HepG2 (cell line): ENCODE measurements around the gene C7orf57. TPM values are rescaled to one million over a fixed set of nuclear protein-coding genes. Genes with fewer than 3 reads are reported as not detected.
"Not testable (repeated sequence)": the region's sequence is repeated elsewhere in the genome, so short reads cannot be mapped to it uniquely, and the experiment has no call there.

Experiments
- ATF1 ChIP-seq: IDR thresholded peaks from 2 replicates; pipeline ENCODE4 v1.6.1; 2016; ENCODE audit warnings: mild to moderate bottlenecking, control low read depth
- BCL6 ChIP-seq: IDR thresholded peaks from 2 replicates; pipeline ENCODE4 v1.6.1; 2016; ENCODE audit warnings: missing genetic modification reagents, missing compliant biosample characterization
- ELF3 ChIP-seq: IDR thresholded peaks from 2 replicates; pipeline ENCODE4 v1.6.1; 2016; ENCODE audit warnings: missing genetic modification reagents, missing compliant biosample characterization
- FOXA1 ChIP-seq, 2 experiments: fragments of 450-650 bp in 1 of 2; sonication (generic) in 1 of 2; formaldehyde crosslinking in 1 of 2; IDR thresholded peaks; 2 replicates each; pipeline versions ENCODE4 v1.4.0 to v1.6.1; 2016 to 2020; ENCODE audit warnings: missing genetic modification reagents in 1 of 2
- FOXA3 ChIP-seq: IDR thresholded peaks from 2 replicates; pipeline ENCODE4 v1.6.1; 2016; ENCODE audit warnings: missing genetic modification reagents, missing compliant biosample characterization
- FOXJ3 ChIP-seq: sonication (generic); formaldehyde crosslinking; IDR thresholded peaks from 2 replicates; pipeline ENCODE4 v1.4.0; 2020; ENCODE audit warnings: missing genetic modification reagents, mild to moderate bottlenecking, borderline replicate concordance
- GABPA ChIP-seq, 2 experiments: IDR thresholded peaks; 2 replicates each; pipeline ENCODE4 v1.6.1; 2011 to 2016; ENCODE audit warnings: low read depth in 2 of 2, low read length in 1 of 2, missing biosample characterization in 1 of 2, missing genetic modification characterization in 1 of 2
- GATAD1 ChIP-seq: IDR thresholded peaks from 2 replicates; pipeline ENCODE4 v1.6.1; 2016; ENCODE audit warnings: missing genetic modification reagents, missing compliant biosample characterization
- MED1 ChIP-seq: sonication (generic); formaldehyde crosslinking; IDR thresholded peaks from 2 replicates; pipeline ENCODE4 v1.4.0; 2020; ENCODE audit warnings: missing genetic modification reagents
- MXI1 ChIP-seq: IDR thresholded peaks from 3 replicates; pipeline ENCODE4 v1.6.1; 2012; ENCODE audit warnings: low read depth, low read length, inconsistent platforms, borderline replicate concordance
- MYC ChIP-seq: sonication (generic); formaldehyde crosslinking; IDR thresholded peaks from 2 replicates; pipeline ENCODE4 v1.9.0; 2021; ENCODE audit warnings: missing genetic modification reagents, borderline replicate concordance
- RXRB ChIP-seq: IDR thresholded peaks from 2 replicates; pipeline ENCODE4 v1.6.1; 2016; ENCODE audit warnings: borderline replicate concordance, missing genetic modification reagents, missing compliant biosample characterization
- SIX4 ChIP-seq: sonication (generic); formaldehyde crosslinking; IDR thresholded peaks from 2 replicates; pipeline ENCODE4 v1.4.0; 2020; ENCODE audit warnings: missing genetic modification reagents
- YEATS4 ChIP-seq: sonication (generic); formaldehyde crosslinking; IDR thresholded peaks from 2 replicates; pipeline ENCODE4 v1.4.0; 2020; ENCODE audit warnings: missing genetic modification reagents, borderline replicate concordance
- ZSCAN21 ChIP-seq: sonication (generic); formaldehyde crosslinking; IDR thresholded peaks from 2 replicates; pipeline ENCODE4 v1.8.0; 2022; ENCODE audit warnings: mild to moderate bottlenecking, missing genetic modification reagents, moderate library complexity, borderline replicate concordance
- polyA plus RNA-seq, 8 experiments: library from polyadenylated mRNA; depleted of rRNA in 3 of 8; stranded (reverse) in 7 of 8; unstranded in 1 of 8; fragments of >200 nt; fragmentation: Illumina TruSeq in 4 of 8; extraction: Trizol in 4 of 8; gene quantifications; 2 replicates each; pipeline versions ENCODE4 v1.2.1 to v1.2.3, GENCODE V29; 2011 to 2016; ENCODE audit warnings: low read depth in 4 of 8, missing spikeins in 1 of 8, mixed read lengths in 1 of 8; ENCODE audit not compliant: insufficient read depth in 1 of 8
- total RNA-seq, 5 experiments: library from RNA; depleted of rRNA; stranded (reverse); fragments of >200 nt; fragmentation: Illumina TruSeq; extraction: Trizol; gene quantifications; 2 replicates each; pipeline ENCODE4 v1.2.3, GENCODE V29; 2016; ENCODE audit warnings: low read depth in 1 of 5
- TF ChIP-seq, protein P1 (sequence below): sonication (generic); formaldehyde crosslinking; IDR thresholded peaks from 2 replicates; pipeline ENCODE4 v1.4.0; 2020; ENCODE audit warnings: missing genetic modification reagents
- TF ChIP-seq, protein P2 (sequence below): sonication (generic); formaldehyde crosslinking; IDR thresholded peaks from 2 replicates; pipeline ENCODE4 v1.5.0; 2020; ENCODE audit warnings: mild to moderate bottlenecking, missing genetic modification reagents, borderline replicate concordance
- TF ChIP-seq, protein P3 (sequence below), 2 experiments: sonication (generic) in 1 of 2; formaldehyde crosslinking in 1 of 2; IDR thresholded peaks; 2 replicates each; pipeline versions ENCODE4 v1.4.0 to v1.6.1; 2016 to 2020; ENCODE audit warnings: borderline replicate concordance in 1 of 2, low read depth in 1 of 2, mild to moderate bottlenecking in 1 of 2, missing genetic modification reagents in 1 of 2
- TF ChIP-seq, protein P4 (sequence below): IDR thresholded peaks from 2 replicates; pipeline ENCODE4 v1.6.1; 2012; ENCODE audit warnings: inconsistent platforms

The C7orf57 gene
- total and polyA plus RNA-seq, 2 of the 13 experiments (the other 11 are each of a cell fraction or from before 2014, with no cell fraction given) = not detected

DNA sequence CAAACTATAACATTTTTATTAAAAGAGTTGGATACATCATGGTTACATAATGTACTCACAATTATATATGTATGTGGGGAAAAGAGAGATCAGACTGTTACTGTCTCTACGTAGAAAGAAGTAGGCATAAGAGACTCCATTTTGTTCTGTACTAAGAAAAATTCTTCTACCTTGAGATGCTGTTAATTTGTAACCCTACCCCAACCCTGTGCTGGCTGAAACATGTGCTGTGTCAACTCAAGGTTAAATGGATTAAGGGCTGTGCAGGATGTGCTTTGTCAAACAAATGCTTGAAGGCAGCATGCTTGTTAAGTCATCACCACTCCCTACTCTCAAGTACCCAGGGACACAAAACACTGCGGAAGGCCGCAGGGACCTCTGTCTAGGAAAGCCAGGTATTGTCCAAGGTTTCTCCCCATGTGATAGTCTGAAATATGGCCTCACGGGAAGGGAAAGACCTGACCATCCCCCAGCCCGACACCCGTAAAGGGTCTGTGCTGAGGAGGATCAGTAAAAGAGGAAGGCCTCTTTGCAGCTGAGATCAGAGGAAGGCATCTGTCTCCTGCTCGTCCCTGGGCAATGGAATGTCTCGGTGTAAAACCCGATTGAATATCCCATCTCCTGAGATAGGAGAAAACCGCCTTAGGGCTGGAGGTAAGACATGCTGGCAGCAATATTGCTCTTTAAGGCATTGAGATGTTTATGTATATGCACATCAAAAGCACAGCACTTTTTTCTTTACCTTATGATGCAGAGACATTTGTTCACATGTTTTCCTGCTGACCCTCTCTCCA is 45.5 kb upstream of the C7orf57 start (continued):
- TF ChIP-seq, protein P1, sequence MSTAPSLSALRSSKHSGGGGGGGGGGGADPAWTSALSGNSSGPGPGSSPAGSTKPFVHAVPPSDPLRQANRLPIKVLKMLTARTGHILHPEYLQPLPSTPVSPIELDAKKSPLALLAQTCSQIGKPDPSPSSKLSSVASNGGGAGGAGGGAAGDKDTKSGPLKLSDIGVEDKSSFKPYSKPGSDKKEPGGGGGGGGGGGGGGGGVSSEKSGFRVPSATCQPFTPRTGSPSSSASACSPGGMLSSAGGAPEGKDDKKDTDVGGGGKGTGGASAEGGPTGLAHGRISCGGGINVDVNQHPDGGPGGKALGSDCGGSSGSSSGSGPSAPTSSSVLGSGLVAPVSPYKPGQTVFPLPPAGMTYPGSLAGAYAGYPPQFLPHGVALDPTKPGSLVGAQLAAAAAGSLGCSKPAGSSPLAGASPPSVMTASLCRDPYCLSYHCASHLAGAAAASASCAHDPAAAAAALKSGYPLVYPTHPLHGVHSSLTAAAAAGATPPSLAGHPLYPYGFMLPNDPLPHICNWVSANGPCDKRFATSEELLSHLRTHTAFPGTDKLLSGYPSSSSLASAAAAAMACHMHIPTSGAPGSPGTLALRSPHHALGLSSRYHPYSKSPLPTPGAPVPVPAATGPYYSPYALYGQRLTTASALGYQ (CRISPR knock-in tag) = 0 out of 2 replicates have a peak, but pooled peaks have one; percentile 42
- TF ChIP-seq, protein P2, sequence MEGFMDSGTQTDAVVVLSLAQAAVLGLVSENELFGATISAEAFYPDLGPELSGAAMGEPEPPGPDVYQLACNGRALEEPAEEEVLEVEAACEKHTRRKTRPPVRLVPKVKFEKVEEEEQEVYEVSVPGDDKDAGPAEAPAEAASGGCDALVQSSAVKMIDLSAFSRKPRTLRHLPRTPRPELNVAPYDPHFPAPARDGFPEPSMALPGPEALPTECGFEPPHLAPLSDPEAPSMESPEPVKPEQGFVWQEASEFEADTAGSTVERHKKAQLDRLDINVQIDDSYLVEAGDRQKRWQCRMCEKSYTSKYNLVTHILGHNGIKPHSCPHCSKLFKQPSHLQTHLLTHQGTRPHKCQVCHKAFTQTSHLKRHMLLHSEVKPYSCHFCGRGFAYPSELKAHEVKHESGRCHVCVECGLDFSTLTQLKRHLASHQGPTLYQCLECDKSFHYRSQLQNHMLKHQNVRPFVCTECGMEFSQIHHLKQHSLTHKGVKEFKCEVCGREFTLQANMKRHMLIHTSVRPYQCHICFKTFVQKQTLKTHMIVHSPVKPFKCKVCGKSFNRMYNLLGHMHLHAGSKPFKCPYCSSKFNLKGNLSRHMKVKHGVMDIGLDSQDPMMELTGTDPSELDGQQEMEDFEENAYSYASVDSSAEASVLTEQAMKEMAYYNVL (CRISPR knock-in tag) = peak; percentile 24; the same call in 1 of the 2 replicates
- TF ChIP-seq MXI1 = peak; percentile 35; the same call in 1 of the 3 replicates
- peak; percentile 98 for TF ChIP-seq BCL6 (CRISPR knock-in tag)
- 0 out of 2 replicates have a peak, but pooled peaks have one; percentile 20 for TF ChIP-seq GATAD1 (CRISPR knock-in tag)
- TF ChIP-seq YEATS4 (CRISPR knock-in tag) = peak; percentile 28; the same call in 1 of the 2 replicates
- TF ChIP-seq MED1 (CRISPR knock-in tag) = peak; percentile 63
- peak; percentile 44; the same call in 1 of the 2 replicates for TF ChIP-seq MYC (CRISPR knock-in tag)
- peak; percentile 70 for TF ChIP-seq SIX4
- TF ChIP-seq FOXA1 (IDR thresholded peaks at IDR 0.05); GABPA (IDR thresholded peaks at IDR 0.05; ENCODE audit: low read depth, low read length): not testable (repeated sequence)
- TF ChIP-seq FOXA1 (CRISPR knock-in tag; IDR thresholded peaks at IDR 0.05) = peak; percentile 53; the same call in 1 of the 2 replicates
- TF ChIP-seq RXRB (CRISPR knock-in tag) = peak; percentile 38; the same call in 1 of the 2 replicates
- peak; percentile 50; the same call in 1 of the 2 replicates for TF ChIP-seq ELF3
- TF ChIP-seq, protein P3, sequence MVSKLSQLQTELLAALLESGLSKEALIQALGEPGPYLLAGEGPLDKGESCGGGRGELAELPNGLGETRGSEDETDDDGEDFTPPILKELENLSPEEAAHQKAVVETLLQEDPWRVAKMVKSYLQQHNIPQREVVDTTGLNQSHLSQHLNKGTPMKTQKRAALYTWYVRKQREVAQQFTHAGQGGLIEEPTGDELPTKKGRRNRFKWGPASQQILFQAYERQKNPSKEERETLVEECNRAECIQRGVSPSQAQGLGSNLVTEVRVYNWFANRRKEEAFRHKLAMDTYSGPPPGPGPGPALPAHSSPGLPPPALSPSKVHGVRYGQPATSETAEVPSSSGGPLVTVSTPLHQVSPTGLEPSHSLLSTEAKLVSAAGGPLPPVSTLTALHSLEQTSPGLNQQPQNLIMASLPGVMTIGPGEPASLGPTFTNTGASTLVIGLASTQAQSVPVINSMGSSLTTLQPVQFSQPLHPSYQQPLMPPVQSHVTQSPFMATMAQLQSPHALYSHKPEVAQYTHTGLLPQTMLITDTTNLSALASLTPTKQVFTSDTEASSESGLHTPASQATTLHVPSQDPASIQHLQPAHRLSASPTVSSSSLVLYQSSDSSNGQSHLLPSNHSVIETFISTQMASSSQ (IDR thresholded peaks at IDR 0.05; ENCODE audit: low read depth) = peak; percentile 52; the same call in 1 of the 2 replicates
- TF ChIP-seq, protein P3 (CRISPR knock-in tag; IDR thresholded peaks at IDR 0.05; ENCODE audit: borderline replicate concordance) = peak; percentile 81; the same call in 1 of the 2 replicates
- TF ChIP-seq, protein P4, sequence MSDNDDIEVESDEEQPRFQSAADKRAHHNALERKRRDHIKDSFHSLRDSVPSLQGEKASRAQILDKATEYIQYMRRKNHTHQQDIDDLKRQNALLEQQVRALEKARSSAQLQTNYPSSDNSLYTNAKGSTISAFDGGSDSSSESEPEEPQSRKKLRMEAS = peak; percentile 73
- 0 out of 2 replicates have a peak, but pooled peaks have one; percentile 36 for TF ChIP-seq ZSCAN21 (CRISPR knock-in tag)
- 0 out of 2 replicates have a peak, but pooled peaks have one; percentile 31 for TF ChIP-seq ATF1 (CRISPR knock-in tag)
- peak; percentile 74 for TF ChIP-seq FOXA3
- TF ChIP-seq FOXJ3 = 0 out of 2 replicates have a peak, but pooled peaks have one; percentile 47
- TF ChIP-seq GABPA (CRISPR knock-in tag; IDR thresholded peaks at IDR 0.05; ENCODE audit: low read depth) = 0 out of 2 replicates have a peak, but pooled peaks have one; percentile 17
